ENCODE results near the gene ME2.
"Not testable (repeated sequence)": the region's sequence is repeated elsewhere in the genome, so short reads cannot be mapped to it uniquely, and the experiment has no call there.

Gene ME2

GRCh38 chr18:50924372-50924771 is 45.5 kb downstream of the ME2 start:
- no peak for DNase-seq (ENCODE audit: low spot score)

- no peak for DNase-seq (ENCODE audit: low spot score)
Measured at GRCh38 chr18:50926521-50926920, 47.6 kb downstream of the ME2 start.

GRCh38 chr18:50928551-50928950 is 49.6 kb downstream of the ME2 start:
- DNase-seq (ENCODE audit: low spot score): no peak

GRCh38 chr18:50933684-50934083 is 54.8 kb downstream of the ME2 start:
- no peak for DNase-seq (ENCODE audit: low spot score)

- DNase-seq (ENCODE audit: low spot score): no peak
Measured at GRCh38 chr18:50934545-50935211, 55.8 kb downstream of the ME2 start.

- DNase-seq (ENCODE audit: low spot score): no peak
Measured at GRCh38 chr18:50935493-50936191, 56.7 kb downstream of the ME2 start.

GRCh38 chr18:50937183-50937582 is 58.3 kb downstream of the ME2 start:
- no peak for DNase-seq (ENCODE audit: low spot score)

- no peak for DNase-seq (ENCODE audit: low spot score)
Measured at GRCh38 chr18:50938912-50939311, 60.0 kb downstream of the ME2 start.

- DNase-seq (ENCODE audit: low spot score): peak; percentile 12
Measured at GRCh38 chr18:50944245-50944932, 65.5 kb downstream of the ME2 start.

- not testable (repeated sequence) for DNase-seq (ENCODE audit: low spot score)
Measured at GRCh38 chr18:50945918-50946317, 67.0 kb downstream of the ME2 start.

- DNase-seq (ENCODE audit: low spot score): peak; percentile 47
Measured at GRCh38 chr18:50947899-50948298, 69.0 kb downstream of the ME2 start.

- DNase-seq (ENCODE audit: low spot score): no peak
Measured at GRCh38 chr18:50949185-50949584, 70.3 kb downstream of the ME2 start.

GRCh38 chr18:50950626-50951025 is 71.7 kb downstream of the ME2 start:
- no peak for DNase-seq (ENCODE audit: low spot score)

- no peak for DNase-seq (ENCODE audit: low spot score)
Measured at GRCh38 chr18:50953822-50954221, 74.9 kb downstream of the ME2 start.

GRCh38 chr18:50955253-50955652 is 76.3 kb downstream of the ME2 start:
- DNase-seq (ENCODE audit: low spot score): no peak

GRCh38 chr18:50956116-50956515 is 77.2 kb downstream of the ME2 start:
- DNase-seq (ENCODE audit: low spot score): no peak

GRCh38 chr18:50961974-50962373 is 83.1 kb downstream of the ME2 start:
- DNase-seq (ENCODE audit: low spot score): no peak

- DNase-seq (ENCODE audit: low spot score): peak; percentile 77
Measured at GRCh38 chr18:50967714-50968661, 89.1 kb downstream of the ME2 start, which contains the start of gene ELAC1. Gene ELAC1 (plus strand): TSS chr18:50968040. CDS start chr18:50974405, 6,365 bp downstream.

GRCh38 chr18:50969448-50969847 is 90.5 kb downstream of the ME2 start:
- DNase-seq (ENCODE audit: low spot score): peak; percentile 7

- no peak for DNase-seq (ENCODE audit: low spot score)
Measured at GRCh38 chr18:50970006-50970405, 91.1 kb downstream of the ME2 start.

GRCh38 chr18:50972404-50972803 is 93.5 kb downstream of the ME2 start:
- not testable (repeated sequence) for DNase-seq (ENCODE audit: low spot score)

Data from putamen (tissue), 1 donor.